Hepatocyte (in vitro differentiated cells): ENCODE results near the gene WDR89.

Source experiments
- EZH2 ChIP-seq: fragments of 200-600 bp; sonication (generic); IDR thresholded peaks from 2 replicates; pipeline ENCODE4 v1.6.1; 2016; ENCODE audit warnings: antibody characterized with exemption, mild to moderate bottlenecking, borderline replicate concordance
- EZH2phosphoT487 ChIP-seq: fragments of 200-600 bp; sonication (generic); IDR thresholded peaks from one replicate; pipeline ENCODE4 v1.6.1; 2018; ENCODE audit warnings: antibody characterized with exemption, mild to moderate bottlenecking, low read depth, moderate library complexity; ENCODE audit not compliant: unreplicated experiment, severe bottlenecking
- TF ChIP-seq, protein P1 (sequence below): fragments of 200-600 bp; sonication (generic); IDR thresholded peaks from 2 replicates; pipeline ENCODE4 v1.5.1; 2016; ENCODE audit warnings: antibody characterized with exemption, mild to moderate bottlenecking; ENCODE audit not compliant: poor library complexity

DNA sequence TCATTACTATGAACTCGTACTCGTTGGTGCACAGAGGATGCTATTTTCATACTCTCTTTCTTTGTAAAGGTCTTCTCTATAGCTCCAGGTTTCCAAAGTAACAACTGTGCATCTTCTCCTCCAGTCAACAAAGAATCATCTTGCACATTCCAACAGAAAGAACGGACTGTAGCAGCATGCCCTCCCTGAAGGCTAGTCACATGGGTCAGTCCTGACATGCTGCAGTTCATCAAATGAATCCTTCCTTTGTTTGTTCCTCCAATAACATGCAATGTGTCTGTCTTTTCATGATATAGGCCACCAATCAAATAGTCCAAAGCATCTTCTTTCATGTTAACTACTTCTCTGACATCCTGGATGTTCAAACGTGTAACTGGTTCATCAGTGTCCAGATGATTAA lies 42.9 kb downstream of the WDR89 start:
- TF ChIP-seq, protein P1, sequence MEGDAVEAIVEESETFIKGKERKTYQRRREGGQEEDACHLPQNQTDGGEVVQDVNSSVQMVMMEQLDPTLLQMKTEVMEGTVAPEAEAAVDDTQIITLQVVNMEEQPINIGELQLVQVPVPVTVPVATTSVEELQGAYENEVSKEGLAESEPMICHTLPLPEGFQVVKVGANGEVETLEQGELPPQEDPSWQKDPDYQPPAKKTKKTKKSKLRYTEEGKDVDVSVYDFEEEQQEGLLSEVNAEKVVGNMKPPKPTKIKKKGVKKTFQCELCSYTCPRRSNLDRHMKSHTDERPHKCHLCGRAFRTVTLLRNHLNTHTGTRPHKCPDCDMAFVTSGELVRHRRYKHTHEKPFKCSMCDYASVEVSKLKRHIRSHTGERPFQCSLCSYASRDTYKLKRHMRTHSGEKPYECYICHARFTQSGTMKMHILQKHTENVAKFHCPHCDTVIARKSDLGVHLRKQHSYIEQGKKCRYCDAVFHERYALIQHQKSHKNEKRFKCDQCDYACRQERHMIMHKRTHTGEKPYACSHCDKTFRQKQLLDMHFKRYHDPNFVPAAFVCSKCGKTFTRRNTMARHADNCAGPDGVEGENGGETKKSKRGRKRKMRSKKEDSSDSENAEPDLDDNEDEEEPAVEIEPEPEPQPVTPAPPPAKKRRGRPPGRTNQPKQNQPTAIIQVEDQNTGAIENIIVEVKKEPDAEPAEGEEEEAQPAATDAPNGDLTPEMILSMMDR = no peak
- TF ChIP-seq EZH2phosphoT487 (no peak), EZH2 (no peak)
